ENCODE data around the gene DNAJC5. TPM values are rescaled to one million over a fixed set of nuclear protein-coding genes. Genes with fewer than 3 reads are reported as not detected.
A peak's percentile ranks its signal among the peaks of the same experiment; 100 is the strongest.

The DNAJC5 gene
- total RNA-seq, 1 donor from 2014 or later: 53.9 TPM

- DNase-seq (ENCODE audit: low read depth): no peak
- Histone ChIP-seq H3K4me3 (ENCODE audit: low read depth, low read length) (no peak within 1 kb of the TSS), H3K36me3 (ENCODE audit: control insufficient read depth, insufficient read depth, low read length) (no peaks in the 10 kb centered on the region), H3K27me3 (ENCODE audit: control insufficient read depth, insufficient read depth, low read length) (no peaks in the 10 kb centered on the region)
- TF ChIP-seq, protein P1, sequence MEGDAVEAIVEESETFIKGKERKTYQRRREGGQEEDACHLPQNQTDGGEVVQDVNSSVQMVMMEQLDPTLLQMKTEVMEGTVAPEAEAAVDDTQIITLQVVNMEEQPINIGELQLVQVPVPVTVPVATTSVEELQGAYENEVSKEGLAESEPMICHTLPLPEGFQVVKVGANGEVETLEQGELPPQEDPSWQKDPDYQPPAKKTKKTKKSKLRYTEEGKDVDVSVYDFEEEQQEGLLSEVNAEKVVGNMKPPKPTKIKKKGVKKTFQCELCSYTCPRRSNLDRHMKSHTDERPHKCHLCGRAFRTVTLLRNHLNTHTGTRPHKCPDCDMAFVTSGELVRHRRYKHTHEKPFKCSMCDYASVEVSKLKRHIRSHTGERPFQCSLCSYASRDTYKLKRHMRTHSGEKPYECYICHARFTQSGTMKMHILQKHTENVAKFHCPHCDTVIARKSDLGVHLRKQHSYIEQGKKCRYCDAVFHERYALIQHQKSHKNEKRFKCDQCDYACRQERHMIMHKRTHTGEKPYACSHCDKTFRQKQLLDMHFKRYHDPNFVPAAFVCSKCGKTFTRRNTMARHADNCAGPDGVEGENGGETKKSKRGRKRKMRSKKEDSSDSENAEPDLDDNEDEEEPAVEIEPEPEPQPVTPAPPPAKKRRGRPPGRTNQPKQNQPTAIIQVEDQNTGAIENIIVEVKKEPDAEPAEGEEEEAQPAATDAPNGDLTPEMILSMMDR (IDR thresholded peaks at IDR 0.05; ENCODE audit: insufficient read depth, low read length, poor library complexity, severe bottlenecking): no peak
Measured at GRCh38 chr20:63861365-63861934, 33.5 kb upstream of the DNAJC5 start, which contains the start of gene ABHD16B. ABHD16B (plus strand) TSS chr20:63861498; CDS start chr20:63861541, 43 bp downstream.

DNA sequence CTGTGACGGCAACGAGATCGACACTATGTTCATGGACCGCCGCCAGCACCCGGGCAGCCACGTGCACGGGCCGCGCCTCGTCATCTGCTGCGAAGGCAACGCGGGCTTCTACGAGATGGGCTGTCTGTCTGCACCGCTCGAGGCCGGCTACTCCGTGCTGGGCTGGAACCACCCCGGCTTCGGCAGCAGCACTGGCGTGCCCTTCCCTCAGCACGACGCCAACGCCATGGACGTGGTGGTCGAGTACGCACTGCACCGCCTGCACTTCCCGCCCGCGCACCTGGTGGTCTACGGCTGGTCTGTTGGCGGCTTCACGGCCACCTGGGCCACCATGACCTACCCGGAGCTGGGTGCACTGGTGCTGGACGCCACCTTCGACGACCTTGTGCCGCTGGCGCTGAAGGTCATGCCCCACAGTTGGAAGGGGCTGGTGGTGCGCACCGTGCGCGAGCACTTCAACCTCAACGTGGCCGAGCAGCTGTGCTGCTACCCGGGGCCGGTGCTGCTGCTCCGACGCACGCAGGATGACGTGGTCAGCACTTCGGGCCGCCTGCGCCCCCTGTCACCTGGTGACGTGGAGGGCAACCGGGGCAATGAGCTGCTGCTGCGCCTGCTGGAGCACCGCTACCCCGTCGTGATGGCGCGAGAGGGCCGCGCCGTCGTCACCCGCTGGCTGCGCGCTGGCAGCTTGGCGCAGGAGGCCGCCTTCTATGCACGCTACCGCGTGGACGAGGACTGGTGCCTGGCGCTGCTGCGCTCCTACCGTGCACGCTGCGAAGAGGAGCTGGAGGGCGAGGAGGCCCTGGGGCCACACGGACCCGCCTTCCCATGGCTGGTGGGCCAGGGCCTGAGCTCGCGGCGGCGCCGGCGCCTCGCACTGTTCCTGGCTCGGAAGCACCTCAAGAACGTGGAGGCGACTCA, 32.7 kb upstream of the DNAJC5 start:
- TF ChIP-seq, protein P1 (IDR thresholded peaks at IDR 0.05; ENCODE audit: insufficient read depth, low read length, poor library complexity, severe bottlenecking): no peak
- no peak overlapping the region for H3K4me3 ChIP-seq (ENCODE audit: low read depth, low read length)
- no peak for DNase-seq (ENCODE audit: low read depth)
- no peaks in the 10 kb centered on the region for H3K36me3 ChIP-seq (ENCODE audit: control insufficient read depth, insufficient read depth, low read length)
- no peaks in the 10 kb centered on the region for H3K27me3 ChIP-seq (ENCODE audit: control insufficient read depth, insufficient read depth, low read length)

DNA sequence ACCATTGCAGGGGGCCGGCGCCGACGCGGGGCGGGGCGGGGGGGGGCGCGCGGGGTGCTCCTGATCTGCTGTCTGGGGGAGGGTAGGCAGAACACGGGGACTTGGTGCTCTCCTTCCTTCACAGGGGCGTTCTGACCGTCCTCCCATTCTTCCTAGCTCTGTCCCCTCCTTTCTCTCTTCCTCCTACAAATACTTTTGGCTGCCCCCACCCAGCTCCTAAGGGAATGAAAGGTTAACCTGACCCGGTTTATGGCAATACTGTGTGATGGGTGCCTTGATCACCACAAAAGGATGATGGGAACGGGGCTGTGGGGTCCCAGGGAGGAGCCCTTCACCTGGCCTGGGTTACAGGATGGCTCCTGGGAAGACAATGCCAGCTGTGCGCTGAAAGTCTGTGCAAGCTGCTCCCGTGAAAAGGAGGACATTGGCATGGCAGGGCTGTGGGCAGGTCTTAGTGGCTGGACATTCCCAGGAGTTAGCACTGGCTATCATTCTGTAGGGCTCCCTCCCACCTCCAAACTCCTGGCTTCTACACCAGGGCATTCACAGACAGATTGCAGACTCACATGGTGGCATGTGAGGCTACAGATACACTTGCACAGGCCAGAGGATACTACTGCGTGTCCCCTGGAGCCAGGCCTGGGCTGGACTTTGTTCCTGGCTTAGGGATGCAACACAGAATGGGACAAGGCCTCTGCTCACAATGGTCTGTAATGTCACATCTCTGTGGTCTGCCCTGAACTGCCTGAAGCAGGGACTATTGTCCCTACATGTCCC, 31.7 kb upstream of the DNAJC5 start:
- TF ChIP-seq, protein P1 (IDR thresholded peaks at IDR 0.05; ENCODE audit: insufficient read depth, low read length, poor library complexity, severe bottlenecking): no peak
- no peaks in the 10 kb centered on the region for H3K27me3 ChIP-seq (ENCODE audit: control insufficient read depth, insufficient read depth, low read length)
- DNase-seq (ENCODE audit: low read depth): no peak
- H3K4me3 ChIP-seq (ENCODE audit: low read depth, low read length): peak overlapping the region; percentile 85
- peaks cover 1% of the 10 kb centered on the region for H3K36me3 ChIP-seq (ENCODE audit: control insufficient read depth, insufficient read depth, low read length)

GRCh38 chr20:63863798-63864544, 31.0 kb upstream of the DNAJC5 start:
- Histone ChIP-seq H3K36me3 (ENCODE audit: control insufficient read depth, insufficient read depth, low read length) (peaks cover 2% of the 10 kb centered on the region), H3K4me3 (ENCODE audit: low read depth, low read length) (peak overlapping the region; percentile 85), H3K27me3 (ENCODE audit: control insufficient read depth, insufficient read depth, low read length) (no peaks in the 10 kb centered on the region)
- TF ChIP-seq, protein P1 (IDR thresholded peaks at IDR 0.05; ENCODE audit: insufficient read depth, low read length, poor library complexity, severe bottlenecking): peak; percentile 62
- DNase-seq (ENCODE audit: low read depth): peak; percentile 42

DNA sequence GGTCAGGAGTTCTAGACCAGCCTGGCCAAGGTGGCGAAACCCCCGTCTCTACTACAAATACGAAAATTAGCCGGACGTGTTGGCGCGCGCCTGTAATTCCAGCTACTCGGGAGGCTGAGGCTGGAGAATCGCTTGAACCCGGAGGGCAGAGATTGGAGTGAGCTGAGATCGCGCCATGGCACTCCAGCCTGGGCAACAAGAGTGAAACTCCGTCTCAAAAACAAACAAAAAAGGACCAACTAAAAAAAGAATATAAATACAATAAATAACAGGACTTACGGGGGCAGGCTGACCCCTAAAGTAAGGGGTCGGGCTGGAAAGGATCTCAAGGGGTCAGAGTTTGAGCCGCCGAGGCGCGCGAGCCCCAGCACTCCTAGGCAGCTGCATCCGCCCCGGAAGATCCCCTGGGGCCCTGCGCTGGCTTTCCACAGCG, 30.4 kb upstream of the DNAJC5 start:
- no peak for DNase-seq (ENCODE audit: low read depth)
- Histone ChIP-seq H3K27me3 (ENCODE audit: control insufficient read depth, insufficient read depth, low read length) (no peaks in the 10 kb centered on the region), H3K4me3 (ENCODE audit: low read depth, low read length) (peak overlapping the region; percentile 85), H3K36me3 (ENCODE audit: control insufficient read depth, insufficient read depth, low read length) (peaks cover 2% of the 10 kb centered on the region)
- TF ChIP-seq, protein P1 (IDR thresholded peaks at IDR 0.05; ENCODE audit: insufficient read depth, low read length, poor library complexity, severe bottlenecking): no peak

Measured in kidney epithelial cell (primary cell).